NB4 (cell line): Measurements from ENCODE around the gene CPE.
"Not testable (repeated sequence)": the region's sequence is repeated elsewhere in the genome, so short reads cannot be mapped to it uniquely, and the experiment has no call there.

Experiments used
- DNase-seq: peaks from one replicate; pipeline ENCODE4 v3.0.0; 2010; ENCODE audit warnings: low read depth
- H3K4me3 ChIP-seq: one replicate; pipeline ENCODE4 v1.5.1; 2011; ENCODE audit warnings: mild to moderate bottlenecking, low read depth, low read length, moderate library complexity
- MYC ChIP-seq: IDR thresholded peaks from 2 replicates; pipeline ENCODE4 v1.6.1; 2011; ENCODE audit warnings: low read depth, low read length
- POLR2A ChIP-seq: IDR thresholded peaks from 2 replicates; pipeline ENCODE4 v1.6.1; 2011; ENCODE audit warnings: mild to moderate bottlenecking; ENCODE audit not compliant: insufficient read length; ENCODE audit errors: extremely low read depth
- TF ChIP-seq, protein P1 (sequence below): IDR thresholded peaks from 2 replicates; pipeline ENCODE4 v1.6.1; 2011; ENCODE audit warnings: low read depth, low read length
- TF ChIP-seq, protein P2 (sequence below): IDR thresholded peaks from one replicate; pipeline ENCODE4 v1.5.1; 2012; ENCODE audit warnings: low read depth, low read length

Gene CPE

DNA sequence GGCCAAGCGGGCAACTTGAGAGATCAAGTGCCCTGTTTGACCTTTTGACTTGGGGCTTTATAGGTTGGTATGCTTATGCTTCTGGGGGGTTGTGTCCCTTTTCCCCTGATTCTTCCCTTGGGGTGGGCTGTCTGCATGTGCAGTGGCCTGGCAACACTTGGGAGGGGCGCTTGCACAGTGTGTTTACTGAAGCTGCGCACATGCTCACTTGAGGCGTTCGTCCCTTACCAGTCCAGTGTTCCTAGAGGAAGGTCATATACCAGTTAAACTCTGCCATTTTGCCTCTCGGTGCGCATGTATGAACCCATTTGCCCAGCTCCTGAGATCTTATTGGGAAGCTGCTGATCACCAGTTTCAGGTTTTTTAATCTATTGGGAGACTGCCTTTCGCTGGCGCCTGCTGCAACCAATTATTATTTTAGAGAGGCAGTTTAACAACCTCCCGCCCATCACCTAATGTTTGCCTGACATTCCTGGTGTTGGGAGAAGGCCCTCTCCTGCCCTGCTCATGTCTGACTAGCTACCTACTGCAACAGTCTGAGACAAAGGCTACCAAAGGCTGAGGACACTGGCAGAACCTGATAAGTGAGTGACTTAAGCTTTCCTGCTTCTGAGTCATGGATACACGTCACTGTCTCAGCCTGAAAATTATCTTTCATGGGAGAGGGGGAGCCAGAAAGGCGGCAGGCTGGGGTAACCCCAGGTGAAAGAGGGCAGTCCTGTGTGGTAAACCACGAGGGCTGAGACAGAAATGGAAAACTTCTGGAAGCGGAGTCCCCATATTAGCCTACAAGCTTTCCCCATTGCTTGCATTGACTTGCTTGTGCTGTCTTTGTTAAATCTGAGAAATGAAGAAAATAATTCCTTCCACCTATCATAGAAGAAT, 97.6 kb downstream of the CPE start:
- H3K4me3 ChIP-seq, result no peak overlapping the region
- TF ChIP-seq MYC, result no peak
- no peak for TF ChIP-seq POLR2A
- TF ChIP-seq, protein P1, sequence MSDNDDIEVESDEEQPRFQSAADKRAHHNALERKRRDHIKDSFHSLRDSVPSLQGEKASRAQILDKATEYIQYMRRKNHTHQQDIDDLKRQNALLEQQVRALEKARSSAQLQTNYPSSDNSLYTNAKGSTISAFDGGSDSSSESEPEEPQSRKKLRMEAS, result no peak
- TF ChIP-seq, protein P2, sequence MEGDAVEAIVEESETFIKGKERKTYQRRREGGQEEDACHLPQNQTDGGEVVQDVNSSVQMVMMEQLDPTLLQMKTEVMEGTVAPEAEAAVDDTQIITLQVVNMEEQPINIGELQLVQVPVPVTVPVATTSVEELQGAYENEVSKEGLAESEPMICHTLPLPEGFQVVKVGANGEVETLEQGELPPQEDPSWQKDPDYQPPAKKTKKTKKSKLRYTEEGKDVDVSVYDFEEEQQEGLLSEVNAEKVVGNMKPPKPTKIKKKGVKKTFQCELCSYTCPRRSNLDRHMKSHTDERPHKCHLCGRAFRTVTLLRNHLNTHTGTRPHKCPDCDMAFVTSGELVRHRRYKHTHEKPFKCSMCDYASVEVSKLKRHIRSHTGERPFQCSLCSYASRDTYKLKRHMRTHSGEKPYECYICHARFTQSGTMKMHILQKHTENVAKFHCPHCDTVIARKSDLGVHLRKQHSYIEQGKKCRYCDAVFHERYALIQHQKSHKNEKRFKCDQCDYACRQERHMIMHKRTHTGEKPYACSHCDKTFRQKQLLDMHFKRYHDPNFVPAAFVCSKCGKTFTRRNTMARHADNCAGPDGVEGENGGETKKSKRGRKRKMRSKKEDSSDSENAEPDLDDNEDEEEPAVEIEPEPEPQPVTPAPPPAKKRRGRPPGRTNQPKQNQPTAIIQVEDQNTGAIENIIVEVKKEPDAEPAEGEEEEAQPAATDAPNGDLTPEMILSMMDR, result no peak
- no peak for DNase-seq

DNA sequence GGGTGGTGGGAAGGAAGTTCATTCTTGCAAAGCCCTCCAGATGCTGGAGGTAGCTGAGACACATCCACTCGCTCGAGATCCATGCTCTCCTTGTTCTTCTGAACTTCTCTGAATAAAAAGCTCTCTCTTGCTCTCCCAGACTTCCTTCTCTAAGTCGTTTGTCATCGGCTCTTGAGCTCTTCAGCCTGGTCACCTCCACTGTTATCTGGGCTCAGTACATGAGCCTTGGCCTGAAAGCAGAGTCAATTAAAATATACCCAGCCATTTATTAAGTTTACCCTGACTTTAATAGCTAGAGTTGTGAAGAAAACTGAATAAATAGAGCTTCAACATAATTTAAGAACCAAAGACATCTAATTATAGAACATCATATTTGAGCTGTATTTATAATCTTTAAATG, 99.0 kb downstream of the CPE start:
- H3K4me3 ChIP-seq, result no peak overlapping the region
- no peak for TF ChIP-seq MYC
- TF ChIP-seq, protein P1, result no peak
- TF ChIP-seq, protein P2, result no peak
- DNase-seq, result no peak

DNA sequence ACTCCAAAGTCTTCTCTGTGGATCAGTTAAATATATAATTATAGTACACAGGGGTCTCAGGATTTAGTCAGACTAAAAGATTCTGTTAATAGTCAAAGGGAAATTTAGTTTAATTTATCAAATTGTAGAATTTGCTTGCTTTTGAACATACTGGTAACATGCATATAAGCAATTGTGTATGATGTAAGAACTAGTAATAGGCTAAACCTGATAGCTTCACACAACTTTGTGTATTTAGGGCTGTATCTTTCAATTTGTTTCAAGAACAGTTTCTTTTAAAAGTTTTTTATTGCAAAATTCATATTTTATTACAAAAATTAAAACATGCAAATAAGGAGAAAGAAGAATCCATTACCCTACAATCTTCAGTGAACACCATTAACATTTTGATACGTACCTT, 99.5 kb downstream of the CPE start:
- no peak for DNase-seq
- no peak overlapping the region for H3K4me3 ChIP-seq
- TF ChIP-seq POLR2A, result no peak
- no peak for TF ChIP-seq MYC
- TF ChIP-seq, protein P1, result no peak
- TF ChIP-seq, protein P2, result no peak

DNA sequence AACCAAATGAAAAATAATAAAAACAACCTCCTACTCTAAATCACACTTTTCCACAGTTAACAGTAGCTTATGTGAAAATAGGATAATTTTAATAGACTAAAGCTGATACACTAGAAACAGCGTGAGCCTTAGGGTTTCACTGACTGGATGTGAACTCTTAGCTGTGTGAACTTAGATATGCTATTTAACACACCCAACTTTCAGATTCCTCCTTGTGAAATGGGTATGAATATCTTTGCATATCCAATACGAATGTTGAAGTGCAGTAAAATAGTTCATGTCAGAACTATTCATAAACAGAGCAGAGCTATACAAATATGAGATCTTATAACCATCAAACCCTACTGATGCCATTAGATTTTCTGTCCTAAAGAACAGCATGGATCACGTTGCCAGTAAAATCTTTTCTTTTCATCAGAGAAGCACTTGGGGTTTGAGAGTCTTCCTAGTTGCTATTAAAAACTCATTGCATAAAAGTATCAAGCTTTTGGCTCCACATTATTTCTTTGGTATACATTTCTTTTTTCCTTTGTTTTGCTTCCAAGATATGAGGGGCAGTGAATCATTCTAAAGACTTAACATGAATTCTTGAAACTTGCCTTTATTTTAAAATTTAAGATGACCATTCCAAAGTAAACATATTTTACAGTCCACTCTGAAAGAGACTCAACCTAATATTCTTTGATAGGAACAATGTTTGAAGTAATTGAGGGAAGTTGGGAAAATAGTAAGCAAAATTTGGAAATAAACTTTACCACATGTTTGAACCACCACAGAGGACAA, 102.4 kb downstream of the CPE start:
- TF ChIP-seq, protein P1, result no peak
- TF ChIP-seq MYC, result no peak
- TF ChIP-seq POLR2A, result no peak
- TF ChIP-seq, protein P2, result no peak
- no peak overlapping the region for H3K4me3 ChIP-seq
- no peak for DNase-seq

DNA sequence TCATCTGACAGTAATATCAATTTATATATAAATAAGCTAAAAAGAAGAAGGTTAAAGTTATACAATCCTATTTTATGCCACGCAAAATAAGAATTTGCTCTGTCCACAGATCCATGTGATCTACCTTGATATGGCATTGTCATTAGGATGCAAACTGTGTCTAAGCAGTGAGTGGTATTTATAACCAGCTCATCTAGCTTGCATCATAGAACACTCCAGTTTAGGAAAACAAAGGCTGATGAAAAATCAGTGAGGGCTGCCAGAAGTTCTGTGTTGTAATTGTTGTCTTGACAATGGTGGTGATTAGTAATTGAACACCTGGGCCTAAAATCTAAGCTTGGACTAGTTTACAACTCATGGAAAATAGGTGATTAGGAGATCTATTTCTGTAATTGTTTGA, 111.0 kb downstream of the CPE start:
- no peak for DNase-seq
- TF ChIP-seq, protein P1, result no peak
- TF ChIP-seq, protein P2, result no peak
- TF ChIP-seq MYC (no peak), POLR2A (no peak)
- no peak overlapping the region for H3K4me3 ChIP-seq

- H3K4me3 ChIP-seq, DNase-seq: not testable (repeated sequence)
These were observed 113.8 kb downstream of the CPE start for GRCh38 chr4:165492583-165492982.
